ENCODE measurements around the gene LCP2.

The LCP2 gene

GRCh38 chr5:170306381-170306831 is 8.8 kb upstream of the LCP2 start:
- peaks cover 4% of the 10 kb centered on the region; the same call in 1 of the 2 replicates for H3K4me1 ChIP-seq (ENCODE audit: control insufficient read depth, insufficient read depth, low read length)
- no peaks in the 10 kb centered on the region for H3K27me3 ChIP-seq (ENCODE audit: control insufficient read depth, insufficient read depth, low read length)
- no peak overlapping the region for H3K27ac ChIP-seq (ENCODE audit: low read depth, low read length)
- no peaks in the 10 kb centered on the region for H3K9me3 ChIP-seq (ENCODE audit: control insufficient read depth, insufficient read depth, low read length)
- H3K4me3 ChIP-seq (ENCODE audit: low read depth, low read length): no peak overlapping the region
- no peak overlapping the region for H3K9ac ChIP-seq (ENCODE audit: low read depth, low read length)
- no peaks in the 10 kb centered on the region for H3K36me3 ChIP-seq (ENCODE audit: control insufficient read depth, insufficient read depth, low read length)

- Histone ChIP-seq H3K4me3 (ENCODE audit: low read depth, low read length) (no peak overlapping the region), H3K9me3 (ENCODE audit: control insufficient read depth, insufficient read depth, low read length) (no peaks in the 10 kb centered on the region), H3K36me3 (ENCODE audit: control insufficient read depth, insufficient read depth, low read length) (no peaks in the 10 kb centered on the region), H3K27ac (ENCODE audit: low read depth, low read length) (no peak overlapping the region), H3K4me1 (ENCODE audit: control insufficient read depth, insufficient read depth, low read length) (peaks cover 10% of the 10 kb centered on the region; the same call in 1 of the 2 replicates), H3K9ac (ENCODE audit: low read depth, low read length) (no peak overlapping the region), H3K27me3 (ENCODE audit: control insufficient read depth, insufficient read depth, low read length) (no peaks in the 10 kb centered on the region)
These were observed 8.1 kb upstream of the LCP2 start for GRCh38 chr5:170305646-170306025.

GRCh38 chr5:170305016-170305645 is 7.6 kb upstream of the LCP2 start:
- peaks cover 12% of the 10 kb centered on the region; the same call in 1 of the 2 replicates for H3K4me1 ChIP-seq (ENCODE audit: control insufficient read depth, insufficient read depth, low read length)
- H3K9me3 ChIP-seq (ENCODE audit: control insufficient read depth, insufficient read depth, low read length): no peaks in the 10 kb centered on the region
- no peak overlapping the region for H3K4me3 ChIP-seq (ENCODE audit: low read depth, low read length)
- H3K36me3 ChIP-seq (ENCODE audit: control insufficient read depth, insufficient read depth, low read length): no peaks in the 10 kb centered on the region
- H3K27me3 ChIP-seq (ENCODE audit: control insufficient read depth, insufficient read depth, low read length): no peaks in the 10 kb centered on the region
- H3K27ac ChIP-seq (ENCODE audit: low read depth, low read length): no peak overlapping the region
- H3K9ac ChIP-seq (ENCODE audit: low read depth, low read length): no peak overlapping the region

- Histone ChIP-seq H3K36me3 (ENCODE audit: control insufficient read depth, insufficient read depth, low read length) (no peaks in the 10 kb centered on the region), H3K4me3 (ENCODE audit: low read depth, low read length) (no peak overlapping the region), H3K27ac (ENCODE audit: low read depth, low read length) (no peak overlapping the region), H3K27me3 (ENCODE audit: control insufficient read depth, insufficient read depth, low read length) (no peaks in the 10 kb centered on the region), H3K9ac (ENCODE audit: low read depth, low read length) (no peak overlapping the region), H3K4me1 (ENCODE audit: control insufficient read depth, insufficient read depth, low read length) (peaks cover 12% of the 10 kb centered on the region; the same call in 1 of the 2 replicates), H3K9me3 (ENCODE audit: control insufficient read depth, insufficient read depth, low read length) (no peaks in the 10 kb centered on the region)
These were observed 6.0 kb upstream of the LCP2 start for GRCh38 chr5:170303549-170303948.

GRCh38 chr5:170302653-170303501 is 5.3 kb upstream of the LCP2 start:
- no peaks in the 10 kb centered on the region for H3K27me3 ChIP-seq (ENCODE audit: control insufficient read depth, insufficient read depth, low read length)
- peaks cover 12% of the 10 kb centered on the region; the same call in 1 of the 2 replicates for H3K4me1 ChIP-seq (ENCODE audit: control insufficient read depth, insufficient read depth, low read length)
- no peak overlapping the region for H3K4me3 ChIP-seq (ENCODE audit: low read depth, low read length)
- no peak overlapping the region for H3K27ac ChIP-seq (ENCODE audit: low read depth, low read length)
- no peak overlapping the region for H3K9ac ChIP-seq (ENCODE audit: low read depth, low read length)
- no peaks in the 10 kb centered on the region for H3K36me3 ChIP-seq (ENCODE audit: control insufficient read depth, insufficient read depth, low read length)
- no peaks in the 10 kb centered on the region for H3K9me3 ChIP-seq (ENCODE audit: control insufficient read depth, insufficient read depth, low read length)

GRCh38 chr5:170301981-170302652 is 4.5 kb upstream of the LCP2 start:
- Histone ChIP-seq H3K9ac (ENCODE audit: low read depth, low read length) (no peak overlapping the region), H3K4me3 (ENCODE audit: low read depth, low read length) (no peak overlapping the region), H3K36me3 (ENCODE audit: control insufficient read depth, insufficient read depth, low read length) (no peaks in the 10 kb centered on the region), H3K27me3 (ENCODE audit: control insufficient read depth, insufficient read depth, low read length) (no peaks in the 10 kb centered on the region), H3K4me1 (ENCODE audit: control insufficient read depth, insufficient read depth, low read length) (peaks cover 12% of the 10 kb centered on the region; the same call in 1 of the 2 replicates), H3K27ac (ENCODE audit: low read depth, low read length) (no peak overlapping the region), H3K9me3 (ENCODE audit: control insufficient read depth, insufficient read depth, low read length) (no peaks in the 10 kb centered on the region)

GRCh38 chr5:170301149-170301548 is 3.6 kb upstream of the LCP2 start:
- no peak overlapping the region for H3K4me3 ChIP-seq (ENCODE audit: low read depth, low read length)
- peaks cover 12% of the 10 kb centered on the region; the same call in 1 of the 2 replicates for H3K4me1 ChIP-seq (ENCODE audit: control insufficient read depth, insufficient read depth, low read length)
- H3K9me3 ChIP-seq (ENCODE audit: control insufficient read depth, insufficient read depth, low read length): no peaks in the 10 kb centered on the region
- H3K27ac ChIP-seq (ENCODE audit: low read depth, low read length): no peak overlapping the region
- no peak overlapping the region for H3K9ac ChIP-seq (ENCODE audit: low read depth, low read length)
- H3K27me3 ChIP-seq (ENCODE audit: control insufficient read depth, insufficient read depth, low read length): no peaks in the 10 kb centered on the region
- H3K36me3 ChIP-seq (ENCODE audit: control insufficient read depth, insufficient read depth, low read length): no peaks in the 10 kb centered on the region

- no peaks in the 10 kb centered on the region for H3K27me3 ChIP-seq (ENCODE audit: control insufficient read depth, insufficient read depth, low read length)
- no peaks in the 10 kb centered on the region for H3K36me3 ChIP-seq (ENCODE audit: control insufficient read depth, insufficient read depth, low read length)
- no peaks in the 10 kb centered on the region for H3K9me3 ChIP-seq (ENCODE audit: control insufficient read depth, insufficient read depth, low read length)
- H3K4me3 ChIP-seq (ENCODE audit: low read depth, low read length): no peak overlapping the region
- H3K4me1 ChIP-seq (ENCODE audit: control insufficient read depth, insufficient read depth, low read length): peaks cover 12% of the 10 kb centered on the region; the same call in 1 of the 2 replicates
- H3K9ac ChIP-seq (ENCODE audit: low read depth, low read length): no peak overlapping the region
- no peak overlapping the region for H3K27ac ChIP-seq (ENCODE audit: low read depth, low read length)
These were observed 2.9 kb upstream of the LCP2 start for GRCh38 chr5:170300361-170301013.

- no peaks in the 10 kb centered on the region for H3K9me3 ChIP-seq (ENCODE audit: control insufficient read depth, insufficient read depth, low read length)
- H3K9ac ChIP-seq (ENCODE audit: low read depth, low read length): no peak overlapping the region
- peaks cover 8% of the 10 kb centered on the region; the same call in 1 of the 2 replicates for H3K4me1 ChIP-seq (ENCODE audit: control insufficient read depth, insufficient read depth, low read length)
- H3K4me3 ChIP-seq (ENCODE audit: low read depth, low read length): no peak overlapping the region
- no peaks in the 10 kb centered on the region for H3K27me3 ChIP-seq (ENCODE audit: control insufficient read depth, insufficient read depth, low read length)
- no peak overlapping the region for H3K27ac ChIP-seq (ENCODE audit: low read depth, low read length)
- no peaks in the 10 kb centered on the region for H3K36me3 ChIP-seq (ENCODE audit: control insufficient read depth, insufficient read depth, low read length)
These were observed 515 bp downstream of the LCP2 start for GRCh38 chr5:170296935-170297588.

Data from HUES48 (cell line).